GM10266 (cell line): Measurements from ENCODE around the gene ITSN1.

Experiments used
- DNase-seq: peaks from one replicate; pipeline ENCODE4 v3.0.0; 2012; ENCODE audit errors: extremely low spot score
- CTCF ChIP-seq: IDR thresholded peaks from 2 replicates; pipeline ENCODE4 v1.5.1; 2012; ENCODE audit warnings: mild to moderate bottlenecking, low read depth; ENCODE audit not compliant: control insufficient read depth, insufficient read depth; ENCODE audit errors: missing control alignments

Gene ITSN1

DNA sequence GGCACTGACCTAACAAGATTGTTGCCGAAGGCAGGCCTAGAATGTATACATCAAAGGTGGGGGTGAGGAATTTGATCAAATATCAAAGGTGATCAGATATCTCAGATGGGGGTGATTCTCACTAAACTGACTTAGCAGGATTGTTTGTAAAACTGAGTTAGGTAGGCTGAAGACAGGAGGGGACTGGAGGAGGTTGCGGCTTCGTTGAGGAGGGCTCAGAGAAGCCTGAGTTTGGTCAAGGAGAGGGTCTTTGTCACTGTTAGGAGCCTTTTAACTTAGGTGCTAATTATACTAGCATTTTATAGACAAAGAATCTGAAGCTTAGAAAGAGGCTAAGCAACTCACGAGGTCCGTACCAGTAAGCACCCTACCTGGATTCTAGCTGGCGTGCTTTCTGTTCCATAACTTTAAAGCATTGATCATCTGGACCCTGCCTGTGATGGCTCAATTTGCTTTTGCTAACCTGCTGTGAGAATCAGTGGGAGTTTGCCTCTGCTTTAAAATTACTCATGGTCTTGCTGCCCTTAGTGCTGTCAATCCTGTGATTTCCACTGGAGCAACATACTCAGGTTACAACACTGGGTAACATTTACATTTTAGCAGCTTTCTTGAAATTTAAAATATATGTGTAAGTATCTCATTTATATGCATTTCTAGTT lies 49.8 kb downstream of the ITSN1 start:
- TF ChIP-seq CTCF = no peak
- no peak for DNase-seq

- no peak for TF ChIP-seq CTCF
These were observed 53.5 kb downstream of the ITSN1 start for GRCh38 chr21:33695813-33696212.

GRCh38 chr21:33696465-33696864 lies 54.2 kb downstream of the ITSN1 start:
- TF ChIP-seq CTCF = no peak
- DNase-seq = no peak

More at GRCh38 chr21:33695813-33696212, 53.5 kb downstream of the ITSN1 start:
- DNase-seq = no peak

DNA sequence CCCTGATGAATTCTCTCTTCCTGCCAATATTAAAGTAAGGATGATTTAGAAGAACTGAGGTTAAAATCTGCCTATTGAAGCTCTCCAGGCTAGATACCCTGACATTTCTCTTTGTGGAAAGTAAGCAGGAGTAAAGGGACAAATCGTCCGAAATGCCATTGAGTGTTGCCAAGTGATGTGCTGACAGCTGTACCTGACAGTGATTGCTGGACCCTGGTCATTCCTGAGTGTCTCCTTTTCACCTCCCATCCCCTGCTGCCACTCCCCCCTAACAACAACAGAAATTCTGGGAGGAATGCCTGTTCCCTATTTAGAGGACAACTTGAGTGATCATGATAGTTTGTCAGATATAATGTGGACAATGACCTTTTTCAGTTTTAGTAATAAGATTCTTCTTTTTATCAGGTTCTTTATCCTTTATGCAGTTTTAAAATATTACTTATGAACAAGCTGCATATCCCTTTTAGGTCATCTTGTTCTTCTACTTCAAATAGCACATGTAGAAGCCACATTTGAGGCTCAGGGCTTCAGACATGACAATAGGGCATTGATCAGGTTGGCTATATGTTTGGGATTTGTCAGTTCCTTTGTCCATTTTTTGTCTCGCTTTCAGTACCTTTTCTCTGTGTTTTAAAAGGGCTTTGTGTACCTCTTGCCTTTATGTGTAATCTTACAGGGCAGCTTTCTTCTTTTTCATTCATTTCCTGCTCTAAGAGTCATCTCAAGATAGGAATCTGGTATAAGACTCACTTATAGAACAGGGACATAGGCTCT lies 56.0 kb downstream of the ITSN1 start:
- TF ChIP-seq CTCF = no peak
- no peak for DNase-seq

GRCh38 chr21:33699277-33699676 lies 57.0 kb downstream of the ITSN1 start:
- DNase-seq = no peak
- no peak for TF ChIP-seq CTCF

GRCh38 chr21:33700491-33700890 lies 58.2 kb downstream of the ITSN1 start:
- no peak for TF ChIP-seq CTCF
- DNase-seq = no peak
